HUES48 (cell line): ENCODE measurements around the gene TRPV5.

Experiments
- H3K27ac ChIP-seq: one replicate; pipeline ENCODE4 v1.7.0; 2013; ENCODE audit warnings: low read depth, low read length, inconsistent platforms
- H3K27me3 ChIP-seq: 2 replicates; pipeline ENCODE4 v1.6.1; 2013; ENCODE audit warnings: mild to moderate bottlenecking, low read length; ENCODE audit not compliant: control insufficient read depth, insufficient read depth
- H3K36me3 ChIP-seq: 2 replicates; pipeline ENCODE4 v1.6.1; 2013; ENCODE audit warnings: low read length; ENCODE audit not compliant: control insufficient read depth, insufficient read depth
- H3K4me1 ChIP-seq: 2 replicates; pipeline ENCODE4 v1.6.1; 2013; ENCODE audit warnings: mild to moderate bottlenecking, low read length; ENCODE audit not compliant: control insufficient read depth, insufficient read depth
- H3K4me3 ChIP-seq: 2 replicates; pipeline ENCODE4 v1.5.1; 2013; ENCODE audit warnings: mild to moderate bottlenecking, low read depth, low read length
- H3K9ac ChIP-seq: 2 replicates; pipeline ENCODE4 v1.6.1; 2013; ENCODE audit warnings: mild to moderate bottlenecking, low read depth, low read length, moderate library complexity
- H3K9me3 ChIP-seq: 2 replicates; pipeline ENCODE4 v1.6.1; 2013; ENCODE audit warnings: low read length; ENCODE audit not compliant: control insufficient read depth, insufficient read depth

The TRPV5 gene

GRCh38 chr7:142923391-142923790, 10.2 kb downstream of the TRPV5 start:
- Histone ChIP-seq H3K9me3 (no peaks in the 10 kb centered on the region), H3K27ac (no peak overlapping the region), H3K27me3 (peaks cover 15% of the 10 kb centered on the region), H3K4me1 (no peaks in the 10 kb centered on the region), H3K9ac (no peak overlapping the region), H3K36me3 (no peaks in the 10 kb centered on the region), H3K4me3 (no peak overlapping the region)

- no peaks in the 10 kb centered on the region for H3K4me1 ChIP-seq
- H3K27ac ChIP-seq: no peak overlapping the region
- H3K9ac ChIP-seq: no peak overlapping the region
- H3K36me3 ChIP-seq: no peaks in the 10 kb centered on the region
- no peaks in the 10 kb centered on the region for H3K9me3 ChIP-seq
- H3K27me3 ChIP-seq: no peaks in the 10 kb centered on the region
- H3K4me3 ChIP-seq: no peak overlapping the region
Observed at GRCh38 chr7:142919656-142920055, 13.9 kb downstream of the TRPV5 start.

GRCh38 chr7:142918901-142919300, 14.6 kb downstream of the TRPV5 start:
- Histone ChIP-seq H3K9me3 (no peaks in the 10 kb centered on the region), H3K4me3 (no peak overlapping the region), H3K27me3 (no peaks in the 10 kb centered on the region), H3K36me3 (no peaks in the 10 kb centered on the region), H3K4me1 (no peaks in the 10 kb centered on the region), H3K27ac (no peak overlapping the region), H3K9ac (no peak overlapping the region)

- no peak overlapping the region for H3K27ac ChIP-seq
- H3K27me3 ChIP-seq: no peaks in the 10 kb centered on the region
- H3K4me3 ChIP-seq: no peak overlapping the region
- H3K4me1 ChIP-seq: no peaks in the 10 kb centered on the region
- no peaks in the 10 kb centered on the region for H3K9me3 ChIP-seq
- no peaks in the 10 kb centered on the region for H3K36me3 ChIP-seq
- no peak overlapping the region for H3K9ac ChIP-seq
Observed at GRCh38 chr7:142917447-142917846, 16.1 kb downstream of the TRPV5 start.

GRCh38 chr7:142916508-142916907, 17.0 kb downstream of the TRPV5 start:
- H3K4me3 ChIP-seq: no peak overlapping the region
- H3K4me1 ChIP-seq: no peaks in the 10 kb centered on the region
- no peak overlapping the region for H3K9ac ChIP-seq
- H3K27ac ChIP-seq: no peak overlapping the region
- H3K27me3 ChIP-seq: no peaks in the 10 kb centered on the region
- H3K9me3 ChIP-seq: no peaks in the 10 kb centered on the region
- H3K36me3 ChIP-seq: no peaks in the 10 kb centered on the region

- no peaks in the 10 kb centered on the region for H3K27me3 ChIP-seq
- no peak overlapping the region for H3K4me3 ChIP-seq
- no peaks in the 10 kb centered on the region for H3K4me1 ChIP-seq
Observed at GRCh38 chr7:142915315-142915714, 18.2 kb downstream of the TRPV5 start.

GRCh38 chr7:142914121-142914520, 19.4 kb downstream of the TRPV5 start:
- Histone ChIP-seq H3K4me1 (no peaks in the 10 kb centered on the region), H3K27me3 (no peaks in the 10 kb centered on the region), H3K36me3 (no peaks in the 10 kb centered on the region), H3K27ac (no peak overlapping the region), H3K9ac (no peak overlapping the region), H3K9me3 (no peaks in the 10 kb centered on the region), H3K4me3 (no peak overlapping the region)

More at GRCh38 chr7:142915315-142915714, 18.2 kb downstream of the TRPV5 start:
- Histone ChIP-seq H3K36me3 (no peaks in the 10 kb centered on the region), H3K27ac (no peak overlapping the region), H3K9ac (no peak overlapping the region), H3K9me3 (no peaks in the 10 kb centered on the region)

GRCh38 chr7:142913566-142913965, 20.0 kb downstream of the TRPV5 start:
- H3K9ac ChIP-seq: no peak overlapping the region
- H3K36me3 ChIP-seq: no peaks in the 10 kb centered on the region
- no peak overlapping the region for H3K27ac ChIP-seq
- H3K4me3 ChIP-seq: no peak overlapping the region
- no peaks in the 10 kb centered on the region for H3K9me3 ChIP-seq
- no peaks in the 10 kb centered on the region for H3K27me3 ChIP-seq
- H3K4me1 ChIP-seq: no peaks in the 10 kb centered on the region

GRCh38 chr7:142913051-142913450, 20.5 kb downstream of the TRPV5 start:
- no peaks in the 10 kb centered on the region for H3K4me1 ChIP-seq
- H3K36me3 ChIP-seq: no peaks in the 10 kb centered on the region
- no peaks in the 10 kb centered on the region for H3K27me3 ChIP-seq
- no peak overlapping the region for H3K4me3 ChIP-seq
- no peaks in the 10 kb centered on the region for H3K9me3 ChIP-seq
- H3K27ac ChIP-seq: no peak overlapping the region
- no peak overlapping the region for H3K9ac ChIP-seq

GRCh38 chr7:142910481-142910880, 23.1 kb downstream of the TRPV5 start:
- H3K36me3 ChIP-seq: no peaks in the 10 kb centered on the region
- H3K4me3 ChIP-seq: no peak overlapping the region
- H3K9me3 ChIP-seq: peaks cover 13% of the 10 kb centered on the region
- no peak overlapping the region for H3K9ac ChIP-seq
- no peaks in the 10 kb centered on the region for H3K27me3 ChIP-seq
- no peaks in the 10 kb centered on the region for H3K4me1 ChIP-seq
- no peak overlapping the region for H3K27ac ChIP-seq

- H3K9ac ChIP-seq: no peak overlapping the region
- H3K27me3 ChIP-seq: no peaks in the 10 kb centered on the region
- H3K27ac ChIP-seq: no peak overlapping the region
- H3K4me1 ChIP-seq: no peaks in the 10 kb centered on the region
- H3K4me3 ChIP-seq: no peak overlapping the region
- H3K9me3 ChIP-seq: peaks cover 15% of the 10 kb centered on the region
- no peaks in the 10 kb centered on the region for H3K36me3 ChIP-seq
Observed at GRCh38 chr7:142910031-142910433, 23.5 kb downstream of the TRPV5 start.
